HL-60 (cell line): Measurements from ENCODE around the gene ANO2.

Experiments
- SPI1 ChIP-seq: IDR thresholded peaks from 2 replicates; pipeline ENCODE4 v1.6.1; 2012; ENCODE audit warnings: low read depth, mild to moderate bottlenecking, borderline replicate concordance
- TF ChIP-seq, protein P1 (sequence below): IDR thresholded peaks from 2 replicates; pipeline ENCODE4 v1.6.1; 2012; ENCODE audit warnings: low read depth; ENCODE audit not compliant: insufficient replicate concordance
- TF ChIP-seq, protein P2 (sequence below): IDR thresholded peaks from one replicate; pipeline ENCODE4 v1.5.1; 2011; ENCODE audit warnings: low read length, control low read depth, inconsistent platforms; ENCODE audit not compliant: insufficient read depth

DNA sequence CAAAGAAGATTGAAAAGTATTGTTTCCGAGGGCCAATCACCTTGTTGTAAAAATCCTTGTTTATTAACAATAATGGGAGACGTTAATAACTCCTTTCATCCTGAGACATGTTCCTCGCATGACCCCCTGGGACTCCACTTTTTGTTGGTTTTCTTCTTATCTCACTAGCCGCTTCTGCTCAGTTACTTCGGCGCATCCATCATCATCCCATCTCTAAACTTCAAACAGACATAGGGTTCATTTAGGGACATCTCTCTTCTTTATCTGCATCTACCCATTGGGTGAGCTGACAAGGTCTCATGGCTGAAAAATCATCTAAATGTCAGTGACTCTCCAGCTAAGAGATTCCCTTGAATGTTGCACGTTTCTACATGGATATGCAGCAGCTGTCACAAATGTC, 252.2 kb downstream of the ANO2 start:
- TF ChIP-seq, protein P1, sequence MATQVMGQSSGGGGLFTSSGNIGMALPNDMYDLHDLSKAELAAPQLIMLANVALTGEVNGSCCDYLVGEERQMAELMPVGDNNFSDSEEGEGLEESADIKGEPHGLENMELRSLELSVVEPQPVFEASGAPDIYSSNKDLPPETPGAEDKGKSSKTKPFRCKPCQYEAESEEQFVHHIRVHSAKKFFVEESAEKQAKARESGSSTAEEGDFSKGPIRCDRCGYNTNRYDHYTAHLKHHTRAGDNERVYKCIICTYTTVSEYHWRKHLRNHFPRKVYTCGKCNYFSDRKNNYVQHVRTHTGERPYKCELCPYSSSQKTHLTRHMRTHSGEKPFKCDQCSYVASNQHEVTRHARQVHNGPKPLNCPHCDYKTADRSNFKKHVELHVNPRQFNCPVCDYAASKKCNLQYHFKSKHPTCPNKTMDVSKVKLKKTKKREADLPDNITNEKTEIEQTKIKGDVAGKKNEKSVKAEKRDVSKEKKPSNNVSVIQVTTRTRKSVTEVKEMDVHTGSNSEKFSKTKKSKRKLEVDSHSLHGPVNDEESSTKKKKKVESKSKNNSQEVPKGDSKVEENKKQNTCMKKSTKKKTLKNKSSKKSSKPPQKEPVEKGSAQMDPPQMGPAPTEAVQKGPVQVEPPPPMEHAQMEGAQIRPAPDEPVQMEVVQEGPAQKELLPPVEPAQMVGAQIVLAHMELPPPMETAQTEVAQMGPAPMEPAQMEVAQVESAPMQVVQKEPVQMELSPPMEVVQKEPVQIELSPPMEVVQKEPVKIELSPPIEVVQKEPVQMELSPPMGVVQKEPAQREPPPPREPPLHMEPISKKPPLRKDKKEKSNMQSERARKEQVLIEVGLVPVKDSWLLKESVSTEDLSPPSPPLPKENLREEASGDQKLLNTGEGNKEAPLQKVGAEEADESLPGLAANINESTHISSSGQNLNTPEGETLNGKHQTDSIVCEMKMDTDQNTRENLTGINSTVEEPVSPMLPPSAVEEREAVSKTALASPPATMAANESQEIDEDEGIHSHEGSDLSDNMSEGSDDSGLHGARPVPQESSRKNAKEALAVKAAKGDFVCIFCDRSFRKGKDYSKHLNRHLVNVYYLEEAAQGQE = no peak
- TF ChIP-seq, protein P2, sequence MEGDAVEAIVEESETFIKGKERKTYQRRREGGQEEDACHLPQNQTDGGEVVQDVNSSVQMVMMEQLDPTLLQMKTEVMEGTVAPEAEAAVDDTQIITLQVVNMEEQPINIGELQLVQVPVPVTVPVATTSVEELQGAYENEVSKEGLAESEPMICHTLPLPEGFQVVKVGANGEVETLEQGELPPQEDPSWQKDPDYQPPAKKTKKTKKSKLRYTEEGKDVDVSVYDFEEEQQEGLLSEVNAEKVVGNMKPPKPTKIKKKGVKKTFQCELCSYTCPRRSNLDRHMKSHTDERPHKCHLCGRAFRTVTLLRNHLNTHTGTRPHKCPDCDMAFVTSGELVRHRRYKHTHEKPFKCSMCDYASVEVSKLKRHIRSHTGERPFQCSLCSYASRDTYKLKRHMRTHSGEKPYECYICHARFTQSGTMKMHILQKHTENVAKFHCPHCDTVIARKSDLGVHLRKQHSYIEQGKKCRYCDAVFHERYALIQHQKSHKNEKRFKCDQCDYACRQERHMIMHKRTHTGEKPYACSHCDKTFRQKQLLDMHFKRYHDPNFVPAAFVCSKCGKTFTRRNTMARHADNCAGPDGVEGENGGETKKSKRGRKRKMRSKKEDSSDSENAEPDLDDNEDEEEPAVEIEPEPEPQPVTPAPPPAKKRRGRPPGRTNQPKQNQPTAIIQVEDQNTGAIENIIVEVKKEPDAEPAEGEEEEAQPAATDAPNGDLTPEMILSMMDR = no peak
- no peak for TF ChIP-seq SPI1
